IMR-90 (cell line): Measurements from ENCODE around the gene RWDD1.
"Not testable (repeated sequence)": the region's sequence is repeated elsewhere in the genome, so short reads cannot be mapped to it uniquely, and the experiment has no call there.

Experiments
- BHLHE40 ChIP-seq: fragments of 150-350 bp; IDR thresholded peaks from 2 replicates; pipeline ENCODE4 v1.6.1; 2016; ENCODE audit warnings: mild to moderate bottlenecking, low read depth, low read length
- CEBPB ChIP-seq: IDR thresholded peaks from 2 replicates; pipeline ENCODE4 v1.6.1; 2012; ENCODE audit warnings: low read depth, low read length, improper control_type of control experiment
- CHD1 ChIP-seq: IDR thresholded peaks from 2 replicates; pipeline ENCODE4 v1.6.1; 2012; ENCODE audit warnings: low read depth, low read length, improper control_type of control experiment
- MAFK ChIP-seq: IDR thresholded peaks from 2 replicates; pipeline ENCODE4 v1.6.1; 2012; ENCODE audit warnings: low read depth, low read length, improper control_type of control experiment
- MXI1 ChIP-seq: IDR thresholded peaks from 2 replicates; pipeline ENCODE4 v1.6.1; 2012; ENCODE audit warnings: low read depth, mild to moderate bottlenecking, low read length, moderate library complexity, borderline replicate concordance
- POLR2A ChIP-seq: IDR thresholded peaks from 2 replicates; pipeline ENCODE4 v1.6.1; 2012; ENCODE audit warnings: mild to moderate bottlenecking, low read depth, low read length
- RAD21 ChIP-seq: IDR thresholded peaks from 2 replicates; pipeline ENCODE4 v1.6.1; 2012; ENCODE audit warnings: low read length, improper control_type of control experiment
- SMC3 ChIP-seq: fragments of 150-350 bp; IDR thresholded peaks from 2 replicates; pipeline ENCODE4 v1.6.1; 2016; ENCODE audit warnings: low read depth, mild to moderate bottlenecking, antibody characterized with exemption, low read length, moderate library complexity
- TF ChIP-seq, protein P1 (sequence below): conservative IDR thresholded peaks from 2 replicates; pipeline ENCODE4 v1.5.1; 2012; ENCODE audit warnings: mild to moderate bottlenecking, low read depth, low read length, improper control_type of control experiment
- TF ChIP-seq, protein P2 (sequence below): fragments of 150-350 bp; IDR thresholded peaks from 2 replicates; pipeline ENCODE4 v1.6.1; 2017; ENCODE audit warnings: mild to moderate bottlenecking, antibody characterized with exemption, low read length, low read depth

DNA sequence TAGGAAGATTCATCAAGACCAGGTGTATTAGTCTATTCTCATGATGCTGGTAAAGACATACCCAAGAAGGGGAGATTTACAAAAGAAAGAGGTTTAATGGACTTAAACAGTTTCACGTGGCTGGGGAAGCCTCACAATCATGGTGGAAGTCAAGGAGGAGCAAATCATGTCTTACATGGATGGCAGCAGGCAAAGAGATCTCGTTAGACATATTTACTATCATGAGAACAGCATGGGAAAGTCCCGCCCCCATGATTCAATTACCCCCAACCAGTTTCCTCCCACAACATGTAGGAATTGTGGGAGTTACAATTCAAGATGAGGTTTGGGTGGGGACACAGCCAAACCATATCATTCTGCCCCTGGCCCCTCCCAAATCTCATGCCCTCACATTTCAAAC lies 32.6 kb downstream of the RWDD1 start:
- TF ChIP-seq, protein P1, sequence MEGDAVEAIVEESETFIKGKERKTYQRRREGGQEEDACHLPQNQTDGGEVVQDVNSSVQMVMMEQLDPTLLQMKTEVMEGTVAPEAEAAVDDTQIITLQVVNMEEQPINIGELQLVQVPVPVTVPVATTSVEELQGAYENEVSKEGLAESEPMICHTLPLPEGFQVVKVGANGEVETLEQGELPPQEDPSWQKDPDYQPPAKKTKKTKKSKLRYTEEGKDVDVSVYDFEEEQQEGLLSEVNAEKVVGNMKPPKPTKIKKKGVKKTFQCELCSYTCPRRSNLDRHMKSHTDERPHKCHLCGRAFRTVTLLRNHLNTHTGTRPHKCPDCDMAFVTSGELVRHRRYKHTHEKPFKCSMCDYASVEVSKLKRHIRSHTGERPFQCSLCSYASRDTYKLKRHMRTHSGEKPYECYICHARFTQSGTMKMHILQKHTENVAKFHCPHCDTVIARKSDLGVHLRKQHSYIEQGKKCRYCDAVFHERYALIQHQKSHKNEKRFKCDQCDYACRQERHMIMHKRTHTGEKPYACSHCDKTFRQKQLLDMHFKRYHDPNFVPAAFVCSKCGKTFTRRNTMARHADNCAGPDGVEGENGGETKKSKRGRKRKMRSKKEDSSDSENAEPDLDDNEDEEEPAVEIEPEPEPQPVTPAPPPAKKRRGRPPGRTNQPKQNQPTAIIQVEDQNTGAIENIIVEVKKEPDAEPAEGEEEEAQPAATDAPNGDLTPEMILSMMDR = not testable (repeated sequence)
- not testable (repeated sequence) for TF ChIP-seq SMC3, RAD21, POLR2A, CHD1, CEBPB, MAFK, BHLHE40, MXI1
- TF ChIP-seq, protein P2, sequence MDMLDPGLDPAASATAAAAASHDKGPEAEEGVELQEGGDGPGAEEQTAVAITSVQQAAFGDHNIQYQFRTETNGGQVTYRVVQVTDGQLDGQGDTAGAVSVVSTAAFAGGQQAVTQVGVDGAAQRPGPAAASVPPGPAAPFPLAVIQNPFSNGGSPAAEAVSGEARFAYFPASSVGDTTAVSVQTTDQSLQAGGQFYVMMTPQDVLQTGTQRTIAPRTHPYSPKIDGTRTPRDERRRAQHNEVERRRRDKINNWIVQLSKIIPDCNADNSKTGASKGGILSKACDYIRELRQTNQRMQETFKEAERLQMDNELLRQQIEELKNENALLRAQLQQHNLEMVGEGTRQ = not testable (repeated sequence)
